UCSD-AML1 (cell line): Measurements from ENCODE around the gene NPHP4.
"Not testable (repeated sequence)": the region's sequence is repeated elsewhere in the genome, so short reads cannot be mapped to it uniquely, and the experiment has no call there.

Experiments used
- DNase-seq: peaks from one replicate; lab custom pipeline; 2025; ENCODE audit not compliant: unreplicated experiment; lab: John Stamatoyannopoulos, UW

NPHP4 gene

DNA sequence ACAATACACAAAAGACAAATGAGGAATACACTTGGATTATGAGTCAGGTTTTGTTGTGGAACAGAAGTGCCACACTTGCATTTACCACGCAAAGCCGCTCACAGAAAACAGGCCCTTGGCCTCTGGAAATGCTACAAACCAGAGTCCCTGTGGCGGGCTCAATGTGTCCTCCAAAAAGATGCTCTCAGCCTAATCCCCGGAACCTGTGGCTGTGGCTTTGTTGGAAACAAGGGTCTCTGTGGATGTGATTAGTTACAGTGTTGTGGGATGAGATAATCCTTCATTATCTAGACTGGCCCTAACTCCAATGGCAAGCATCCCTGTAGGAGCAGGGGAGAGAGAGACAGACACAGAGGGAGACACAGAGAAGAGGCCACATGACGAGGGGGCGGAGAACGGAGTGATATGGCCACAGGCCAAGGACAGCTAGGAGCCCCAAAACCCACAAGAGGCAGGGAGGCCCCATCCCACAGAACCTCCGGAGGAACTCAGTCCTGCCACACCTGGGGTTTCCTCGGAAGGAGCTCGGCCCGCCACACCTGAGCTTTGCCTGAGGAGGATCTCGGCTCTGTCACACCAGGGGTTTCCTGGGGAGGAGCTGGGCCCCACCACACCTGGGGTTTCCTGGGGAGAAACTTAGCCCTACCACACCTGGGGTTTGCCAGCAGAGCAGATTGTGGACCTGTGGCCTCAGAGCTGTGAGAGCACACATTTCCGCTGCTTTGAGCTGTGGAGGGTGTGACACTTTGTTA is 55.4 kb downstream of the NPHP4 start:
- DNase-seq, result no peak

DNA sequence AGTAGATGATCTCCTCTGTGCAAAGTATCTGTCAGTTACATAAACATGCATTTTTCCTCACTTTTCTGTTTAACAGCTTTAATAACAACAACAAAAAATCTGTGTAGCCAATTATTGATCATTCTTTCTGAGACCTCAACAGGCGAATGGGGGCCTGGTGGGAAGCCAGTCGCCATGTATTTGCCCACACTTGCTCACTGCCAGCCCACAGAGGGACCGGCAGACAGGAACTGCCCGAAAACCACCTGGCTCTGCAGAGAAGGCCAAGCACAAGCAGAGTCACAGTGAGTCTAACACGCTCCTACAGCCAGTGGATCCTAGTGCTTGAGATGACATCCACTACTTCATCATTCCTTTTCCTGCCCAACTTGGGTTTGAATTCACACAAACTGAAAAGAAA is 56.1 kb downstream of the NPHP4 start:
- DNase-seq, result no peak

DNA sequence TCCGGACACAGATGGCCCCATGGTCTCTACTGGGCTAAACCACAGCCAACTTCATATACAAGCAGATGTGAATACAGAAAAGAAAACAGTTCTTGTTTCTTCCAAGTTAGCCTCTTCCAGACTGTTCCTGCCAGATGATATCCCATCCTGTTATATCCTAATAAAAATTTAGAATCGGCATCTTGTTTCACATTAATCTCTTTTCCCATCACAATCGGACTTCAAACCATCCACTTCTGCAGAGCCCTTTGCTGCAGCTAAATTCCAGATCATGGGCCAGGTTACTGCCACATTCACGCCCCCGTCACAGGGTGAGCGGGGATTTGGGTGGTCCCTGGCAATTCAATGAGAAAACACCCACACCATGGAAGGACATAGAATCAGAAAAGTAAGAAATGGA is 57.2 kb downstream of the NPHP4 start:
- DNase-seq, result no peak

DNA sequence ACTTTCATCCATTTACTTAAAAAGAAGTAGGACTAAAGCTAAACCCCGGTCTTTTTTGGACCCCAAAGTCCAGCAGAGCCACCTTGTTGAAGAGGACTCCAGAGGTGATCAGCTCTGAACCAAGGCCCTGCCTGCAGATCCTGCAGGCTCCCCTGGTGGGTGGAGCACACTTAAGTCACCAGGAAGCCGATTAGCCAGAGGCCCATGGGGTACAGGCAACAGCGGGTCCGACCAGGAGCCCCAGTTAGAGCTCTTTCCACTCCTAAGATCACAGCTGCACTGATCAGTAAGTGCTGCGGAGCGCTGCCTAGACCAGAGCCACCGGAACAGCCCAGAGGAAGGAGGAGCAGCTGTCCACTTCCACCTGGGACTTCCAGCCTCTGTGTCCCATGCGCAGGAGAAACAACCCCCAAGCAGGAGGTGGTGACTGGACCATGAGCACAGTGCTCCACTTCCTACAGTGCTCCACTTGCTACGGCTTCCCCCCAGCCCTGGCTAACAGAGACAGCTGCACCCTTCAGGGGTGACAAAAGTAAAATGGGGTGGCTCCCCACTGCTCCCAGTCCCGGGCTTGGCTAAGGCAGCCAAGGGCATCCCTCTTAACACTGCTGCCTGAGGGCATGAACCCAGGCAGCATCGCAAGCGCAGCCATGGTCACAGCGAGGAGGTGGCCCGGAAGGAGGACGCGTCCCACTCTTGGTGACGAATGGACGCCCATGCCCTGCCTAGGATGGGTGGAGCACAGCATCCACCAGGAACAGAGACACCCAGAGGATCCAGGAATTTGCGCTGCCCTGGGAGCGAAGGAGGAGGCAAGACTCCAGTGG is 58.0 kb downstream of the NPHP4 start:
- no peak for DNase-seq

GRCh38 chr1:5933676-5934057 is 58.6 kb downstream of the NPHP4 start:
- no peak for DNase-seq

DNA sequence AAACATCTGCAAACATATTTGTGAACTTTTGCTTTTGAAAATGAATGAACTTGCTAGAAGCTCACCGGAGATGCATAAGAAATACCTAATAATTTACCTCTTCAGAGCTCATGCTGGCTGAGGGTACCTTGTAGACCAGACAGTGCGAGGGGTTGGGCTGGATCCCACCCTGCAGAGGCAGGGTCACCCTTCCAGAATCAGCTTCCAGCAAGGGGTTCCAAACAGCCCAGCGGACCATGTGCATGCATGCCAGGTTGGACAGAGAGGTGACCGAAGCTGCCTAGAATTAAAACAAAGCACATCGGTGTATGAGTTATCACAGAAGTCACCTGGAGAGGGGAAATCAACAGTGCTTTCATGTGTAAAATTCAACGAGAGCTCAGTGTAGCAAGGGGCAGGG is 59.2 kb downstream of the NPHP4 start:
- no peak for DNase-seq

DNA sequence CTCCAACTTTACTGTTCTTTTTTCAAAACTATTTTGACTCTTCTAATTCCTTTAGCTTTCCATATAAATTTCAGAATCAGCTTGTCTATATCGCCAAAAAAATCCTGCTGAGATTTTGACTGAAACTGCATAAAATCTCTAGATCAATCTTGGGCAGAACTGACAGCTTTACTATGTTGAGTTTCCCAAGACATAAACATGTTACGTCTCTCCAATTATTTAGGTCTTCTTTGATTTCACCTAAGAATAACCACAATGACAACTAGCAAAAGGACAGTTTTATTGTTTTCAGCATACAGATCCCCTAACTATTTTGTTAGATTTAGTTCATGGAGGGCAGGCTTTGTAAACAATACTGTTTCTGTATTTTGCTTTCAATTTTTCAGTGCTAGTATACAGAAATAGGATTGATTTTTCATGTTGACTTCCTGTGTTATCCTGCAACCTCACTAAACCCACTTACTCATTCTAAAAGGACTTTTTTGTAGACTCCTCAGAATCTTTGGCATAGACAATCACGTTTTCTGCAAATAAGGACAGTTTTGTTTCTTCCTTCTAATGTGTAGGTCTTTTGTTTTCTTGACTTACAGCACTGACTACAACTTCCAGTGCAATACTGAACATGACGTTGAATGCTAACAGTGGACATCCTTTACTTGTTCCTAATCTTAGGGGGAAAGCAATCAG is 63.4 kb downstream of the NPHP4 start:
- DNase-seq, result no peak

DNA sequence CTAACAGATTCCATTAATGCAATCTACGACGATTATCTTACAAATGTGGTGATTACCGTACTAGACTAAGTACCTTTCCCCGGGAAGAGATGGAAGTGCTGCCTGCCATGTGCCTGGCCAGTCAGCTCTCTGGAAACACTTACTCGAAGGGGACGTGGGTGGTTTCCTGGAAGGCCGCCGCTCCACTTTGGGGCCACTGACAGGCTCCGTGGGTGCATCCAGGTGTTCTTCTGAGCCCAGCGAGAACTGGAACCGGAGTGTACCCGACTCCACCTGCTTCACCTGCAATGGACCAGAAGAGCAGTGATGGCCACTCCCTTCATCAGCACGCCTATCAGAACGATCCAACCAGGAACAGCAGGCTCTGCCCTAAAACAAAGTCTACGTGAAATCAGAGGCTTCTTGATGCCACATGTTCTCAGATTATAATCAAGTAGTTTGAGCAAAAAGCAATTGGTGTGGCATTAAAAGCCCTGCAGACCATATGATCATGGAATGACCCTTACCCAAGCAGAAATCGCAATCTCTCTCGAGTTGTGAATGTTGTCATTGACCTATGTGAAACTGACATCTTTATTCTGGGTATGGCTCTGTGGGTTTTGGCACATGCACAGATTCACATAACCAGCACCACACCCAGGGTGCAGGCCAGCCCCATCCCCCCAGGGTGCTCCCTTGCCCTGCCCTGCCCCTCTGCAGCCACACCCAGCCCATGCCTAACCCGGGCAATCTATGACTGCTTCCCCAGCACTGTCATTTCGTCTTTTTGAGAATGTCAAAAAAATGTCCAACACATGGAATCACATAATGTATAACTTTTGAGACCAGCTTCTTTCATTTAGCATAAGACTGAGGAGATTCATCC is 64.5 kb downstream of the NPHP4 start:
- DNase-seq, result no peak

GRCh38 chr1:5926686-5927435 is 65.4 kb downstream of the NPHP4 start:
- no peak for DNase-seq

DNA sequence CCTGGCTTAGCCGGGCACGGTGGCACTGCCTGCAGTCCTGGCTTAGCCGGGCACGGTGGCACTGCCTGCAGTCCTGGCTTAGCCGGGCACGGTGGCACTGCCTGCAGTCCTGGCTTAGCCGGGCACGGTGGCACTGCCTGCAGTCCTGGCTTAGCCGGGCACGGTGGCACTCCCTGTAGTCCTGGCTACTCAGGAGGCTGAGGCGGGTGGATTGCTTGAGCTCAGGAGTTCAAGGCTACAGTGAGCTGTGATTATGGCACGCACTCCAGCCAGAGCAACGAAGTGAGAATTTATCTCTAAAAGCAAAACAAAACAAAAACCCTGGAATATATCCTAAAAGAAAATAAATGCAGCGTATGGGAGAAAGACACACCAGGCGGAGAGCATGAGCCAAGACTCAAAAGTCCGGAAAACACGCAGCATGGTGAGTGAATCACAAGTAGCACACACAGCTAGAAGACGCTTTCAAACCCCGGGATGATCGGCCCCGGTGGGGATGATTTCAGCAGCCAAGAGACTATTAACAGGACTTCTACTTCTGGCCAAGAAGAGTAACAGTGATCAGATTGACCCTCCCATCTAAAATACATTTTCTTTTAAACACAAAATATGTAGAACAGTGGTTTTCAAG is 69.4 kb downstream of the NPHP4 start:
- not testable (repeated sequence) for DNase-seq

DNA sequence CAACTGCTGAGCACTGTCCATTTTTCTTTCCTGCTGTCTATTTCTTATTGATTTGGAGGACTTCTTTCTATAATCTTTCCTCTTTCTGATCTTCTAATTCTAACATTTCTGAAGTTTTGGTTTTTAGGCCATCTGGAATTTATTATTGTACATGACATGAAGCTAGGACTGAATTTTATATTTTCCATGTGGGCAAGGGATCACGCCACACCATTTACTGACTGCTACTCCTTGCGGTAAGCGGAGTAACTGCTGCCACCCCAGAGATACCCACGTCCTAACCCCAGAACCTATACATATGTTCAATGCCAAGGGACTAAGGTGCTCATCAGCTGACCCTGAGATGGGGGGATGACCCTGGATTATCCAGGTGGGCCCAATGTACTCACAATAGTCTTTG is 70.6 kb downstream of the NPHP4 start:
- DNase-seq, result no peak

DNA sequence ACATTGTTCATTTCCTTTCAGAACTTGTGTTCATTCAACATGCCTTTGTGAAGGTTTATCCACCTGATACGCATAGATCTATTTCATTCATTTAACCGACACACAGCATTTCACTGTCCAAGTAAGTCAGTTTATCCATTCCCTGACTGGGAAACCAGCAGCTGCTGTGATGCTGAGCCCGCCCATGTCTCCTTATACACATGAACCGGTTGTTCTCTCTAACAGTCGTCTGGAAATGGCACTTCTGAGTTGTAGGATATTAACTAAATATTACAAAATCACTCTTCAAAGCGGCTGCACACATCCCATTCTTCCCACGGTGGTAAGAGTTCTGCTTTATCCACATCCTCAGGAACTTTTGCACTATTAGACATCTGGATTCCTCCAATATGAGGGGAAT is 71.1 kb downstream of the NPHP4 start:
- DNase-seq, result no peak

DNA sequence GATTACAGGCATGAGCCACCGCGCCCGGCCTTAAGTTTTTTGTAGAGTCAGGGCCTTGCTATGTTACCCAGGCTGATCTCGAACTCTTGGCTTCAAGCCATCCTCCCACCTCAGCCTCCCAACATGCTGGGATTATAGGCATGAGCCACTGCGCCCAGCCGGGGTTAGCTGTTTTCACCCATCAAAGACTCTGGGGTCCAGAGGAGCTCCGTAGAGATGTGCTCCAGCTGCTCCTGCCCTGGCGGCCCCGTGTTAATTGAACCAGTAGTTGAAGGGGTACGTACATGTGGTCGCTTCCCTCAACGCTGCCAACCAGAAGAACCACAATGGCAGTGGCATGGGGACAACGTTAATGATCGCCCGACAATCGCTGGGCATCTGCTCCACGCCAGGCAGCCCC is 72.0 kb downstream of the NPHP4 start:
- no peak for DNase-seq

- DNase-seq, result no peak
Observed at GRCh38 chr1:5918275-5918649, 74.0 kb downstream of the NPHP4 start.

- DNase-seq, result no peak
Observed at GRCh38 chr1:5917591-5918274, 74.5 kb downstream of the NPHP4 start.

GRCh38 chr1:5917281-5917590 is 75.0 kb downstream of the NPHP4 start:
- no peak for DNase-seq

DNA sequence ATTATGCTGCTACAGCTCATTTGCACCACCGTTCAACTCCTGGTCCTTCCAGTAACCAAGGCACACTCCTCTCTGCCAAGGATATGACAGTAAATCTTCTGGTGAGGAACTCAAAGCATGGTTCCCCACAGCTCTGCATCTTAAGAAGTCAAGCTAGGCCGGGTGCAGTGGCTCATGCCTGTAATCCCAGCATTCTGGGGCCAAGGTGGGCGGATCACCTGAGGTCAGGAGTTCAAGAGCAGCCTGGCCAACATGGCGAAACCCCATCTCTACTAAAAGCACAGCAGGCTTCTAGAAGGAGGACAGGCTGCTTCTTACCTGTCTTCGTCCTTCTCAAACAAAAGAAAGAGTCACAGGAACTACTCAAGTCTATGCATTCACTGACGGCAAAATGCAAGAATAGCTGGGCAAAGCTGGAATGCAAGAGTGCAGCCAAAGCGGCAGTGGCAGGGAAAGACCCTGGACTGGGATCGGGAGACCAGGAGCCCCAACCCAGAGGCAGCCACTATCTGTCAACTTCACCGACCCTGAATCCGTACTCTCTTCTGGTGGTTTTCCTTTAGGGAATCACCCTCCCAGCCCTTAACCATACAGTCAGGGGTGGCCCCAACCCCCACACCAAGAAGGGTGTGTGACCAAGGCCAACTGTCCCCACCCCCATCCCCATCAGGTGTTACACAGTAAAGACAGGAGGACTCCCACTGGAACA is 75.5 kb downstream of the NPHP4 start:
- no peak for DNase-seq

DNA sequence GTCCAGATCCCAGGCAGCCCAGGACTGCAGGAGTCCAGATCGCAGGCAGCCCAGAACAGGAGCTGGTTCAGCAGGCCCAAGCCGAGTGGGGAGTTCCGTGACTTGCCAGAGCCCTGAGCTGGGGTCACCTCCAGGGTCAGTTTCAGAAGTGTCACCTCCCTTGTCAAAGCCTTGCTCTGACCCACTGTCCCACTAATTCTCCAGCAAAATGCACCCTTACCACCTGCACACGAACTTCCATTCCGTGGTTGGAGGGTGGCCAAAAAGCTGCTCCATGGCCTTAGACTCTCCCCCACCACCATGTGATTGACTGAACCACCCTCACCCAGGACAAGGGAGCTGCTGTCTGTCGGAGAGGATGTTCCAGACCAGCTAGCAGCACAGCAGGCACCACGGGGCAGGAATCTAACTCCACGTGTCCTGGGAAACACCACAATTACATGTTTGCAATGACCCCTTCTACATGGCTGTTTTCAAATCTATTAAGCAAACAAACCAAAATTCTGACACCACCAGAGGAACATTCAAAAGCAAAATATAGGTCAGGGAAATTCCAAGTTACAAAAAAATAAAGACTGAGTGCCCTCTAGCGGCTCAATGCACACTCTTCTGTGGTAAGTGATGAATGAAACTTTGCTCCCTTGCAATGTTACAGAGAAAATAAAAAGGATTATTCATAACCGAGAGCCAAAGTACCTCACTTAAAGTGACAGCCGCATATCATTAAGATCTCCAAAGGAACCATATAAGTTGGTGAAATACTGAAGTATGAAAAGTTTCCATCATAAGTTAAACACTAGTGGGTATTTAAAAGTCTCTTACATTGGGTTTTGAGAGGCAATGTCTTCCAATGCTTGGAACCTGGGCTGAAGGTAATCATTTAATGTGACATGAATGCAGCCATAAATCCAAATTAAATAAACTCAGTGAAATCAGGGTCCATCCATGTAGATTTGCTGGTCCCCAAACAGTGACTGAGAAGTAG is 76.3 kb downstream of the NPHP4 start:
- DNase-seq, result no peak
